IMR-90 (cell line): Measurements from ENCODE around the gene CIBAR2. TPM values are rescaled to one million over a fixed set of nuclear protein-coding genes. Genes with fewer than 3 reads are reported as not detected.

Experiments
- ATAC-seq: fragments of 200-7000 bp; cut with Tn5 transposase; 2 replicates; pipeline ENCODE4 v1.9.1; 2020; ENCODE audit warnings: low read depth, mild to moderate bottlenecking, moderate library complexity
- BruUV-seq: library from RNA; stranded (reverse); fragments of 400-500 nt; replicated peaks from 2 replicates; lab custom pipeline; 2021; lab: Mats Ljungman, UMichigan
- CTCF ChIA-PET: fragments of 300-600 bp; formaldehyde crosslinking; extraction: SDS; loops from one replicate; lab custom pipeline; 2021; ENCODE audit warnings: antibody characterized with exemption; lab: Yijun Ruan, JAX
- POLR2A ChIA-PET: fragments of 300-600 bp; sonication (Branson Sonifier 250); formaldehyde crosslinking; loops from one replicate; lab custom pipeline; 2022; ENCODE audit warnings: antibody characterized with exemption; ENCODE audit not compliant: unreplicated experiment; lab: Charles Lee
- DNase-seq: peaks from one replicate; pipeline ENCODE4 v3.0.0; 2013
- H2AFZ ChIP-seq: replicated peaks from 2 replicates; pipeline ENCODE3; 2013; ENCODE audit warnings: low read length, mild to moderate bottlenecking; ENCODE audit not compliant: poor library complexity
- H2AK5ac ChIP-seq: 2 replicates; pipeline ENCODE4 v1.6.1; 2013; ENCODE audit warnings: low read depth, low read length, inconsistent platforms
- H2AK9ac ChIP-seq: replicated peaks from 2 replicates; pipeline ENCODE3; 2013; ENCODE audit warnings: mild to moderate bottlenecking, low read depth, low read length, moderate library complexity; ENCODE audit not compliant: poor library complexity
- H2BK120ac ChIP-seq: 2 replicates; pipeline ENCODE4 v1.6.1; 2013; ENCODE audit warnings: low read depth, low read length, inconsistent platforms
- H2BK15ac ChIP-seq: 3 replicates; pipeline ENCODE4 v1.6.1; 2013; ENCODE audit warnings: low read depth, low read length, inconsistent platforms
- H2BK20ac ChIP-seq: 2 replicates; pipeline ENCODE4 v1.6.1; 2013; ENCODE audit warnings: low read depth, mild to moderate bottlenecking, inconsistent platforms, low read length, moderate library complexity
- H2BK5ac ChIP-seq: 2 replicates; pipeline ENCODE4 v1.6.1; 2013; ENCODE audit warnings: mild to moderate bottlenecking, low read depth, low read length, inconsistent platforms; ENCODE audit not compliant: poor library complexity, severe bottlenecking
- H3K14ac ChIP-seq: replicated peaks from 2 replicates; pipeline ENCODE4 v1.6.1; 2013; ENCODE audit warnings: low read depth, low read length, inconsistent platforms
- H3K18ac ChIP-seq: 2 replicates; pipeline ENCODE4 v1.6.1; 2013; ENCODE audit warnings: low read depth, low read length, control low read depth
- H3K23ac ChIP-seq: 2 replicates; pipeline ENCODE4 v1.6.1; 2013; ENCODE audit warnings: low read depth, low read length, inconsistent platforms
- H3K27ac ChIP-seq: 2 replicates; pipeline ENCODE4 v1.5.1; 2013; ENCODE audit warnings: mild to moderate bottlenecking, control low read depth, low read length; ENCODE audit not compliant: insufficient read depth
- H3K27me3 ChIP-seq: 2 replicates; pipeline ENCODE4 v1.6.1; 2013; ENCODE audit warnings: low read length; ENCODE audit not compliant: control insufficient read depth, insufficient read depth
- H3K36me3 ChIP-seq: 2 replicates; pipeline ENCODE4 v1.6.1; 2013; ENCODE audit warnings: low read length, mixed read lengths; ENCODE audit not compliant: control insufficient read depth, insufficient read depth
- H3K4ac ChIP-seq: 2 replicates; pipeline ENCODE4 v1.6.1; 2013; ENCODE audit warnings: low read depth, low read length, inconsistent platforms
- H3K4me1 ChIP-seq: 2 replicates; pipeline ENCODE4 v1.6.1; 2013; ENCODE audit warnings: low read length, mixed read lengths; ENCODE audit not compliant: control insufficient read depth, insufficient read depth
- H3K4me2 ChIP-seq: 2 replicates; pipeline ENCODE4 v1.6.1; 2013; ENCODE audit warnings: low read depth, mild to moderate bottlenecking, control low read depth, low read length, moderate library complexity
- H3K4me3 ChIP-seq: 2 replicates; pipeline ENCODE4 v1.5.1; 2013; ENCODE audit warnings: low read depth, mild to moderate bottlenecking, control low read depth, low read length, moderate library complexity; ENCODE audit not compliant: insufficient read depth
- H3K56ac ChIP-seq: 2 replicates; pipeline ENCODE4 v1.6.1; 2013; ENCODE audit warnings: low read length, inconsistent platforms; ENCODE audit not compliant: insufficient read depth; ENCODE audit errors: extremely low read depth
- H3K79me1 ChIP-seq, 2 experiments: 2 replicates each; pipeline ENCODE4 v1.6.1; 2013; ENCODE audit warnings: low read length in 2 of 2, inconsistent platforms in 1 of 2, low read depth in 1 of 2
- H3K9ac ChIP-seq: 2 replicates; pipeline ENCODE4 v1.6.1; 2013; ENCODE audit warnings: low read depth, low read length, control low read depth
- H3K9me1 ChIP-seq: 2 replicates; pipeline ENCODE4 v1.6.1; 2013; ENCODE audit warnings: low read length, inconsistent platforms; ENCODE audit not compliant: insufficient read depth
- H3K9me3 ChIP-seq: 2 replicates; pipeline ENCODE4 v1.6.1; 2013; ENCODE audit warnings: low read length; ENCODE audit not compliant: control insufficient read depth, insufficient read depth
- H4K20me1 ChIP-seq: 2 replicates; pipeline ENCODE4 v1.6.1; 2013; ENCODE audit warnings: low read length, inconsistent platforms; ENCODE audit not compliant: insufficient read depth
- H4K5ac ChIP-seq: 2 replicates; pipeline ENCODE4 v1.6.1; 2013; ENCODE audit warnings: mild to moderate bottlenecking, low read depth, low read length, control low read depth
- H4K8ac ChIP-seq, 2 experiments: 2 replicates each; pipeline ENCODE4 v1.6.1; 2013; ENCODE audit warnings: low read depth in 2 of 2, low read length in 2 of 2, control low read depth in 1 of 2, inconsistent platforms in 1 of 2
- H4K91ac ChIP-seq: 2 replicates; pipeline ENCODE4 v1.6.1; 2013; ENCODE audit warnings: low read depth, low read length, inconsistent platforms; ENCODE audit not compliant: insufficient read depth
- CHD1 ChIP-seq: IDR thresholded peaks from 2 replicates; pipeline ENCODE4 v1.6.1; 2012; ENCODE audit warnings: low read depth, low read length, improper control_type of control experiment
- NFE2L2 ChIP-seq: fragments of 150-350 bp; IDR thresholded peaks from 2 replicates; pipeline ENCODE4 v1.6.1; 2016; ENCODE audit warnings: low read depth, mild to moderate bottlenecking, low read length
- POLR2A ChIP-seq: IDR thresholded peaks from 2 replicates; pipeline ENCODE4 v1.6.1; 2012; ENCODE audit warnings: mild to moderate bottlenecking, low read depth, low read length
- RCOR1 ChIP-seq: IDR thresholded peaks from 2 replicates; pipeline ENCODE4 v1.6.1; 2012; ENCODE audit warnings: mild to moderate bottlenecking, low read length, improper control_type of control experiment; ENCODE audit not compliant: insufficient replicate concordance
- WGBS, 2 experiments: methylation state at CpG; one replicate each; pipeline versions ENCODE4 v1.1.5 to v1.1.7; 2013; ENCODE audit warnings: missing lambda C conversion rate in 2 of 2; ENCODE audit not compliant: insufficient read length in 1 of 2; ENCODE audit errors: extremely low coverage in 2 of 2; 5-methylcytosine and 5-hydroxymethylcytosine counted together
- dilution Hi-C: fragments of 300-500 bp; cut with HindIII; formaldehyde crosslinking; loops from one replicate; pipeline ENCODE4 v1.14.3; 2018; ENCODE audit warnings: low sequenced_read_pairs; ENCODE audit not compliant: unreplicated experiment
- in situ Hi-C: fragments of 300-500 bp; cut with MboI; formaldehyde crosslinking; loops from 3 replicates; pipeline ENCODE4 v1.14.3; 2019; ENCODE audit warnings: low sequenced_read_pairs, inconsistent platforms, mixed read lengths
- intact Hi-C: fragments of 100-400 bp; cut with micrococcal nuclease; formaldehyde crosslinking; loops from 2 replicates; pipeline ENCODE4 v1.10.0; 2022
- polyA plus RNA-seq, 3 experiments: library from polyadenylated mRNA; depleted of rRNA; stranded (reverse); fragments of >200 nt; gene quantifications; 2 replicates each; pipeline ENCODE4 v1.2.3, GENCODE V29; 2012; ENCODE audit warnings: low replicate concordance in 1 of 3
- total RNA-seq: library from RNA; depleted of rRNA; stranded (reverse); fragments of >200 nt; gene quantifications from 2 replicates; pipeline ENCODE4 v1.2.3, GENCODE V29; 2012
- TF ChIP-seq, protein P1 (sequence below): fragments of 150-350 bp; IDR thresholded peaks from 2 replicates; pipeline ENCODE4 v1.6.1; 2017; ENCODE audit warnings: mild to moderate bottlenecking, antibody characterized with exemption, low read length, low read depth

Gene CIBAR2
- total and polyA plus RNA-seq, 2 of the 4 experiments (the other 2 are of a cell fraction), result 0.18 to 0.24 TPM

DNA sequence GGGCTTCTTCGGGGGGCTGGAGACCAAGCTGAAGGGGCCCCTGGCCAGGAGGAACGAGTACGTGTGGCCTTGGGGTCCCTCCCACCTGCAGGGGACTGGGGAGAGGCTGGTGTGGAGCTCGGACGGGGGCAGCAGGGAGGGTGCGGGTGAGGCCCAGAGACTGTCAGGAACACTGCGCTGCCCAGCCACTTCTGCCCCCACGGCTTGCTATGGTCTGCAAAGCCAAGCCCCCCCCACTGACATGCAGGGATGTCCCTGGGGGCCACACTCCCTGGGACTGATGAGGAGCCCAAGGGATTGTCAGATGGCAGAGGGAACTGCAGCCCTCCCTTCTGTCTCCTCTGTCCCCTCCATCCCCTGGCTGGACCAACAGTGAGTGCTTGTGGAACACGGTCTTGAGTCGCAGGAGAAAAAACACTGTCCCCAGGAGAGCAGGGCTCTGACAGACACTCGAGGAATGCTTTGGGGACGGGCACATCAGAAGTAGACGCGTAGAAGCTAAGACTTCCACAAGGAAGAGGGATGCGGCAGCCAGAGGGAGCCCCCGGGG lies 34.6 kb downstream of the CIBAR2 start:
- Histone ChIP-seq H3K14ac (no peak overlapping the region), H3K4ac (no peak overlapping the region), H3K4me3 (no peak overlapping the region), H2AFZ (no peak overlapping the region), H2BK5ac (no peak overlapping the region), H2BK120ac (no peak overlapping the region), H2BK20ac (no peak overlapping the region), H4K20me1 (0 out of 2 replicates have a peak, but pooled peaks cover 6% of the 10 kb centered on the region), H2AK9ac (no peak overlapping the region), H4K5ac (no peak overlapping the region), H3K9ac (no peak overlapping the region), H3K56ac (no peak overlapping the region), H2AK5ac (no peak overlapping the region), H4K91ac (no peak overlapping the region), H2BK15ac (no peak overlapping the region), H3K9me1 (peaks cover 4% of the 10 kb centered on the region), H3K23ac (no peak overlapping the region), H3K18ac (no peak overlapping the region), H3K36me3 (peaks cover 31% of the 10 kb centered on the region; the same call in 1 of the 2 replicates), H4K8ac (no peak overlapping the region), H3K79me1 (no peaks in the 10 kb centered on the region), H3K4me2 (no peak overlapping the region), H3K27me3 (no peaks in the 10 kb centered on the region), H3K27ac (no peak overlapping the region), H3K9me3 (no peaks in the 10 kb centered on the region), H3K4me1 (peaks cover 9% of the 10 kb centered on the region)
- in situ Hi-C loops, result no loop called here
- intact Hi-C loops, result no loop called here
- CTCF ChIA-PET, result no interaction called here
- DNase-seq (no peak), ATAC-seq (no peak)
- TF ChIP-seq, protein P1, sequence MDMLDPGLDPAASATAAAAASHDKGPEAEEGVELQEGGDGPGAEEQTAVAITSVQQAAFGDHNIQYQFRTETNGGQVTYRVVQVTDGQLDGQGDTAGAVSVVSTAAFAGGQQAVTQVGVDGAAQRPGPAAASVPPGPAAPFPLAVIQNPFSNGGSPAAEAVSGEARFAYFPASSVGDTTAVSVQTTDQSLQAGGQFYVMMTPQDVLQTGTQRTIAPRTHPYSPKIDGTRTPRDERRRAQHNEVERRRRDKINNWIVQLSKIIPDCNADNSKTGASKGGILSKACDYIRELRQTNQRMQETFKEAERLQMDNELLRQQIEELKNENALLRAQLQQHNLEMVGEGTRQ, result no peak
- no peak for TF ChIP-seq POLR2A
- TF ChIP-seq CHD1, result no peak
- TF ChIP-seq NFE2L2, result no peak
- no peak for TF ChIP-seq RCOR1
- POLR2A ChIA-PET, result no interaction called here
- dilution Hi-C loops, result no loop called here
- BruUV-seq, result no TSS peak
- 100% methylated on average over 3 of the region's 16 CpGs; no CpG with 5 or more reads in 1 of the 2 experiments for WGBS, 2 experiments
